BLaER1 (cell line): ENCODE data around the gene WDR26.
A peak's percentile ranks its signal among the peaks of the same experiment; 100 is the strongest.

Experiments
- H3K27ac ChIP-seq: shearing (Covaris generic); formaldehyde crosslinking; 2 replicates; pipeline ENCODE4 v1.8.1; 2022
- H3K27me3 ChIP-seq: shearing (Covaris generic); formaldehyde crosslinking; 2 replicates; pipeline ENCODE4 v1.8.1; 2022
- H3K36me3 ChIP-seq: shearing (Covaris generic); formaldehyde crosslinking; 2 replicates; pipeline ENCODE4 v1.8.1; 2022
- H3K4me1 ChIP-seq: shearing (Covaris generic); formaldehyde crosslinking; 2 replicates; pipeline ENCODE4 v1.8.1; 2022
- H3K4me2 ChIP-seq: shearing (Covaris generic); formaldehyde crosslinking; 2 replicates; pipeline ENCODE4 v1.8.1; 2022
- H3K4me3 ChIP-seq: shearing (Covaris generic); formaldehyde crosslinking; 2 replicates; pipeline ENCODE4 v1.8.1; 2022
- H3K9ac ChIP-seq: shearing (Covaris generic); formaldehyde crosslinking; 2 replicates; pipeline ENCODE4 v1.8.1; 2022
- H3K9me3 ChIP-seq: shearing (Covaris generic); formaldehyde crosslinking; 2 replicates; pipeline ENCODE4 v1.8.1; 2022
- H4K20me1 ChIP-seq: shearing (Covaris generic); formaldehyde crosslinking; 2 replicates; pipeline ENCODE4 v1.8.1; 2022
- Cebpa-rat ChIP-seq: shearing (Covaris generic); IDR thresholded peaks from 2 replicates; pipeline ENCODE4 v1.8.1; 2022

The WDR26 gene

GRCh38 chr1:224380003-224380402 is 54.6 kb downstream of the WDR26 start:
- no peaks in the 10 kb centered on the region for H3K27me3 ChIP-seq
- H3K4me1 ChIP-seq = peaks cover 22% of the 10 kb centered on the region
- no peak overlapping the region for H3K9ac ChIP-seq
- H3K4me2 ChIP-seq = peak overlapping the region; percentile 59
- H3K36me3 ChIP-seq = peaks cover 42% of the 10 kb centered on the region
- peaks cover 47% of the 10 kb centered on the region for H4K20me1 ChIP-seq
- no peak overlapping the region for H3K4me3 ChIP-seq
- no peaks in the 10 kb centered on the region for H3K9me3 ChIP-seq
- peak; percentile 62; the same call in 1 of the 2 replicates for TF ChIP-seq Cebpa-rat
- H3K27ac ChIP-seq = no peak overlapping the region

GRCh38 chr1:224378855-224379631 is 55.6 kb downstream of the WDR26 start:
- peaks cover 22% of the 10 kb centered on the region for H3K4me1 ChIP-seq
- H3K4me3 ChIP-seq = no peak overlapping the region
- no peaks in the 10 kb centered on the region for H3K9me3 ChIP-seq
- H3K9ac ChIP-seq = no peak overlapping the region
- peaks cover 52% of the 10 kb centered on the region for H3K36me3 ChIP-seq
- peak overlapping the region; percentile 59 for H3K4me2 ChIP-seq
- H3K27me3 ChIP-seq = no peaks in the 10 kb centered on the region
- no peak overlapping the region for H3K27ac ChIP-seq
- no peak for TF ChIP-seq Cebpa-rat
- peaks cover 56% of the 10 kb centered on the region for H4K20me1 ChIP-seq

GRCh38 chr1:224377676-224378006 is 57.0 kb downstream of the WDR26 start:
- Histone ChIP-seq H3K9me3 (no peaks in the 10 kb centered on the region), H4K20me1 (peaks cover 70% of the 10 kb centered on the region), H3K9ac (no peak overlapping the region), H3K27me3 (no peaks in the 10 kb centered on the region), H3K27ac (no peak overlapping the region), H3K4me3 (no peak overlapping the region), H3K4me2 (no peak overlapping the region), H3K36me3 (peaks cover 66% of the 10 kb centered on the region), H3K4me1 (peaks cover 22% of the 10 kb centered on the region)
- TF ChIP-seq Cebpa-rat = no peak

GRCh38 chr1:224375059-224375458 is 59.5 kb downstream of the WDR26 start:
- no peaks in the 10 kb centered on the region for H3K27me3 ChIP-seq
- H3K9me3 ChIP-seq = no peaks in the 10 kb centered on the region
- peaks cover 92% of the 10 kb centered on the region for H3K36me3 ChIP-seq
- H3K4me2 ChIP-seq = no peak overlapping the region
- H3K27ac ChIP-seq = no peak overlapping the region
- H4K20me1 ChIP-seq = peaks cover 61% of the 10 kb centered on the region
- H3K4me1 ChIP-seq = peaks cover 13% of the 10 kb centered on the region
- no peak overlapping the region for H3K9ac ChIP-seq
- TF ChIP-seq Cebpa-rat = no peak
- H3K4me3 ChIP-seq = no peak overlapping the region

- Histone ChIP-seq H3K4me1 (no peaks in the 10 kb centered on the region), H3K9me3 (no peaks in the 10 kb centered on the region), H4K20me1 (peaks cover 41% of the 10 kb centered on the region), H3K4me2 (no peak overlapping the region), H3K9ac (no peak overlapping the region), H3K27me3 (no peaks in the 10 kb centered on the region), H3K4me3 (no peak overlapping the region), H3K27ac (no peak overlapping the region), H3K36me3 (peaks cover 99% of the 10 kb centered on the region)
- TF ChIP-seq Cebpa-rat = no peak
Measured at GRCh38 chr1:224373008-224373590, 61.5 kb downstream of the WDR26 start.

- no peak overlapping the region for H3K4me2 ChIP-seq
Measured at GRCh38 chr1:224368409-224368808, 66.2 kb downstream of the WDR26 start.

GRCh38 chr1:224359207-224359606 is 75.4 kb downstream of the WDR26 start:
- Histone ChIP-seq H3K27me3 (no peaks in the 10 kb centered on the region), H4K20me1 (peaks cover 67% of the 10 kb centered on the region), H3K4me3 (no peak overlapping the region), H3K9me3 (no peaks in the 10 kb centered on the region), H3K4me2 (peak overlapping the region; percentile 86; the same call in 1 of the 2 replicates), H3K4me1 (peaks cover 20% of the 10 kb centered on the region), H3K36me3 (peaks cover 41% of the 10 kb centered on the region), H3K9ac (no peak overlapping the region), H3K27ac (no peak overlapping the region)
- TF ChIP-seq Cebpa-rat = no peak

More at GRCh38 chr1:224368409-224368808, 66.2 kb downstream of the WDR26 start:
- Histone ChIP-seq H4K20me1 (peaks cover 37% of the 10 kb centered on the region), H3K9me3 (no peaks in the 10 kb centered on the region), H3K27ac (no peak overlapping the region), H3K27me3 (no peaks in the 10 kb centered on the region), H3K4me3 (no peak overlapping the region), H3K36me3 (peaks cover 100% of the 10 kb centered on the region), H3K9ac (no peak overlapping the region), H3K4me1 (peaks cover 5% of the 10 kb centered on the region; the same call in 1 of the 2 replicates)
- TF ChIP-seq Cebpa-rat = no peak

GRCh38 chr1:224358237-224358636 is 76.4 kb downstream of the WDR26 start:
- no peak for TF ChIP-seq Cebpa-rat
- Histone ChIP-seq H3K9ac (peak overlapping the region; percentile 86), H3K4me1 (peaks cover 16% of the 10 kb centered on the region), H3K36me3 (peaks cover 31% of the 10 kb centered on the region), H3K4me2 (peak overlapping the region; percentile 86), H3K27ac (no peak overlapping the region), H3K27me3 (no peaks in the 10 kb centered on the region), H4K20me1 (peaks cover 57% of the 10 kb centered on the region), H3K4me3 (peak overlapping the region; percentile 86), H3K9me3 (no peaks in the 10 kb centered on the region)

GRCh38 chr1:224357626-224358124 is 76.9 kb downstream of the WDR26 start:
- TF ChIP-seq Cebpa-rat = no peak
- Histone ChIP-seq H3K27ac (peak overlapping the region; percentile 76; the same call in 1 of the 2 replicates), H3K4me3 (peak overlapping the region; percentile 86), H3K4me1 (peaks cover 16% of the 10 kb centered on the region), H3K4me2 (peak overlapping the region; percentile 86), H3K36me3 (peaks cover 27% of the 10 kb centered on the region), H3K9me3 (peaks cover 2% of the 10 kb centered on the region; the same call in 1 of the 2 replicates), H3K9ac (peak overlapping the region; percentile 86), H4K20me1 (peaks cover 52% of the 10 kb centered on the region), H3K27me3 (no peaks in the 10 kb centered on the region)
